Liver (tissue), 3 donors: ENCODE results near the gene PINK1.
A peak's percentile ranks its signal among the peaks of the same experiment; 100 is the strongest.

Experiments
- EGR1 ChIP-seq, 2 donors: IDR thresholded peaks; 2 replicates each; pipeline ENCODE4 v1.6.1; 2016 to 2018; ENCODE audit warnings: antibody characterized with exemption in 2 of 2, low read depth in 2 of 2
- GABPA ChIP-seq, 2 donors: IDR thresholded peaks in 1 of 2; conservative IDR thresholded peaks in 1 of 2; 2 replicates each; pipeline ENCODE4 v1.6.1; 2016; ENCODE audit warnings: antibody characterized with exemption in 2 of 2, mild to moderate bottlenecking in 1 of 2, moderate library complexity in 1 of 2
- HNF4A ChIP-seq, 2 donors: conservative IDR thresholded peaks; 2 replicates each; pipeline ENCODE4 v1.6.1; 2016; ENCODE audit warnings: antibody characterized with exemption in 2 of 2, mild to moderate bottlenecking in 2 of 2
- JUND ChIP-seq, 2 donors: IDR thresholded peaks; 2 replicates each; pipeline ENCODE4 v1.6.1; 2016; ENCODE audit warnings: antibody characterized with exemption in 2 of 2
- RAD21 ChIP-seq, 2 donors: IDR thresholded peaks; 2 replicates each; pipeline ENCODE4 v1.6.1; 2016; ENCODE audit warnings: antibody characterized with exemption in 2 of 2, mild to moderate bottlenecking in 2 of 2
- RXRA ChIP-seq, 2 donors: IDR thresholded peaks; 2 replicates each; pipeline ENCODE4 v1.6.1; 2017 to 2018; ENCODE audit warnings: antibody characterized with exemption in 2 of 2, mild to moderate bottlenecking in 1 of 2
- SP1 ChIP-seq: IDR thresholded peaks from 2 replicates; pipeline ENCODE4 v1.6.1; 2018; ENCODE audit warnings: antibody characterized with exemption, mild to moderate bottlenecking
- TAF1 ChIP-seq: conservative IDR thresholded peaks from 2 replicates; pipeline ENCODE4 v1.6.1; 2016; ENCODE audit warnings: antibody characterized with exemption, mild to moderate bottlenecking
- YY1 ChIP-seq: IDR thresholded peaks from 2 replicates; pipeline ENCODE4 v1.6.1; 2016; ENCODE audit warnings: antibody characterized with exemption, mild to moderate bottlenecking
- TF ChIP-seq, protein P1 (sequence below): fragments of 150-350 bp; IDR thresholded peaks from 2 replicates; pipeline ENCODE4 v1.5.1; 2017; ENCODE audit warnings: improper control_type of control experiment, low read depth, low read length; ENCODE audit not compliant: missing input control
- TF ChIP-seq, protein P2 (sequence below): IDR thresholded peaks from 2 replicates; pipeline ENCODE4 v1.6.1; 2016; ENCODE audit warnings: antibody characterized with exemption
- TF ChIP-seq, protein P3 (sequence below): IDR thresholded peaks from 2 replicates; pipeline ENCODE4 v1.6.1; 2016; ENCODE audit warnings: antibody characterized with exemption
- TF ChIP-seq, protein P4 (sequence below): IDR thresholded peaks from 2 replicates; pipeline ENCODE4 v1.6.1; 2016; ENCODE audit warnings: antibody characterized with exemption, mild to moderate bottlenecking
- TF ChIP-seq, protein P5 (sequence below): IDR thresholded peaks from 2 replicates; pipeline ENCODE4 v1.6.1; 2016; ENCODE audit warnings: antibody characterized with exemption
- donor health status: healthy.
- donor health status: healthy.

DNA sequence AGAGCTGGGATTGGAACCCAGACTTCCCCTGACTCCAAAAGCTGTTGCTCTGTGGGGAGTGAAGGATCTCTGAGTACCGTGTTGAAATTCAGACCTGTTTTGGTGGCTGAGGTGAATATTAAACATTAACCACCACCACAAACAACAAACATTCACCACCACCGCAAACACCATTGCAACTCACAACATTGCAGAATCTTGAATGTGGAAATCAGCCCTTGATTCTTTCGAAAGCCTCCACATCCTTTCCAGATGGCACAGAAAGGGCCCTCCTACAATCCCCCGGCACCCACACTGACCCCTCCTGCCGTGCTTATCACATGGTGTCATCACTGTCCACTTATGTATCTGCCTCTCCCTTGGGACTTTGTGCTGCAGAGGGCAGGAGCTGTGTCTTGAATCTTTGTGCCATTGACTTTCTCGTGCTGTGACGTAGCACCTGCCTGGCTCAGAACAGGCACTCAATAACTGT is 42.9 kb upstream of the PINK1 start:
- TF ChIP-seq, protein P1, sequence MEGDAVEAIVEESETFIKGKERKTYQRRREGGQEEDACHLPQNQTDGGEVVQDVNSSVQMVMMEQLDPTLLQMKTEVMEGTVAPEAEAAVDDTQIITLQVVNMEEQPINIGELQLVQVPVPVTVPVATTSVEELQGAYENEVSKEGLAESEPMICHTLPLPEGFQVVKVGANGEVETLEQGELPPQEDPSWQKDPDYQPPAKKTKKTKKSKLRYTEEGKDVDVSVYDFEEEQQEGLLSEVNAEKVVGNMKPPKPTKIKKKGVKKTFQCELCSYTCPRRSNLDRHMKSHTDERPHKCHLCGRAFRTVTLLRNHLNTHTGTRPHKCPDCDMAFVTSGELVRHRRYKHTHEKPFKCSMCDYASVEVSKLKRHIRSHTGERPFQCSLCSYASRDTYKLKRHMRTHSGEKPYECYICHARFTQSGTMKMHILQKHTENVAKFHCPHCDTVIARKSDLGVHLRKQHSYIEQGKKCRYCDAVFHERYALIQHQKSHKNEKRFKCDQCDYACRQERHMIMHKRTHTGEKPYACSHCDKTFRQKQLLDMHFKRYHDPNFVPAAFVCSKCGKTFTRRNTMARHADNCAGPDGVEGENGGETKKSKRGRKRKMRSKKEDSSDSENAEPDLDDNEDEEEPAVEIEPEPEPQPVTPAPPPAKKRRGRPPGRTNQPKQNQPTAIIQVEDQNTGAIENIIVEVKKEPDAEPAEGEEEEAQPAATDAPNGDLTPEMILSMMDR, result no peak
- TF ChIP-seq TAF1 (peak; percentile 99), YY1 (peak; percentile 95), RAD21 (IDR thresholded peaks at IDR 0.05) (peak; percentile 38 to 52), JUND (IDR thresholded peaks at IDR 0.05) (peak; percentile 92 to 96), SP1 (peak; percentile 94), EGR1 (IDR thresholded peaks at IDR 0.05; ENCODE audit: low read depth in 2 of 2) (peak; percentile 40 to 74), RXRA (IDR thresholded peaks at IDR 0.05) (peak; percentile 93 to 98), GABPA (IDR thresholded peaks at IDR 0.05 in 1 of 2, conservative IDR thresholded peaks at IDR 0.05 in 1 of 2) (peak in 1 of 2 donors; percentile 77), HNF4A (conservative IDR thresholded peaks at IDR 0.05) (peak; percentile 96 to 99)
- TF ChIP-seq, protein P2, sequence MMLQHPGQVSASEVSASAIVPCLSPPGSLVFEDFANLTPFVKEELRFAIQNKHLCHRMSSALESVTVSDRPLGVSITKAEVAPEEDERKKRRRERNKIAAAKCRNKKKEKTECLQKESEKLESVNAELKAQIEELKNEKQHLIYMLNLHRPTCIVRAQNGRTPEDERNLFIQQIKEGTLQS, result peak; percentile 95
- TF ChIP-seq, protein P3, sequence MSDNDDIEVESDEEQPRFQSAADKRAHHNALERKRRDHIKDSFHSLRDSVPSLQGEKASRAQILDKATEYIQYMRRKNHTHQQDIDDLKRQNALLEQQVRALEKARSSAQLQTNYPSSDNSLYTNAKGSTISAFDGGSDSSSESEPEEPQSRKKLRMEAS, result peak; percentile 95
- TF ChIP-seq, protein P4, sequence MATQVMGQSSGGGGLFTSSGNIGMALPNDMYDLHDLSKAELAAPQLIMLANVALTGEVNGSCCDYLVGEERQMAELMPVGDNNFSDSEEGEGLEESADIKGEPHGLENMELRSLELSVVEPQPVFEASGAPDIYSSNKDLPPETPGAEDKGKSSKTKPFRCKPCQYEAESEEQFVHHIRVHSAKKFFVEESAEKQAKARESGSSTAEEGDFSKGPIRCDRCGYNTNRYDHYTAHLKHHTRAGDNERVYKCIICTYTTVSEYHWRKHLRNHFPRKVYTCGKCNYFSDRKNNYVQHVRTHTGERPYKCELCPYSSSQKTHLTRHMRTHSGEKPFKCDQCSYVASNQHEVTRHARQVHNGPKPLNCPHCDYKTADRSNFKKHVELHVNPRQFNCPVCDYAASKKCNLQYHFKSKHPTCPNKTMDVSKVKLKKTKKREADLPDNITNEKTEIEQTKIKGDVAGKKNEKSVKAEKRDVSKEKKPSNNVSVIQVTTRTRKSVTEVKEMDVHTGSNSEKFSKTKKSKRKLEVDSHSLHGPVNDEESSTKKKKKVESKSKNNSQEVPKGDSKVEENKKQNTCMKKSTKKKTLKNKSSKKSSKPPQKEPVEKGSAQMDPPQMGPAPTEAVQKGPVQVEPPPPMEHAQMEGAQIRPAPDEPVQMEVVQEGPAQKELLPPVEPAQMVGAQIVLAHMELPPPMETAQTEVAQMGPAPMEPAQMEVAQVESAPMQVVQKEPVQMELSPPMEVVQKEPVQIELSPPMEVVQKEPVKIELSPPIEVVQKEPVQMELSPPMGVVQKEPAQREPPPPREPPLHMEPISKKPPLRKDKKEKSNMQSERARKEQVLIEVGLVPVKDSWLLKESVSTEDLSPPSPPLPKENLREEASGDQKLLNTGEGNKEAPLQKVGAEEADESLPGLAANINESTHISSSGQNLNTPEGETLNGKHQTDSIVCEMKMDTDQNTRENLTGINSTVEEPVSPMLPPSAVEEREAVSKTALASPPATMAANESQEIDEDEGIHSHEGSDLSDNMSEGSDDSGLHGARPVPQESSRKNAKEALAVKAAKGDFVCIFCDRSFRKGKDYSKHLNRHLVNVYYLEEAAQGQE, result peak; percentile 91
- TF ChIP-seq, protein P5, sequence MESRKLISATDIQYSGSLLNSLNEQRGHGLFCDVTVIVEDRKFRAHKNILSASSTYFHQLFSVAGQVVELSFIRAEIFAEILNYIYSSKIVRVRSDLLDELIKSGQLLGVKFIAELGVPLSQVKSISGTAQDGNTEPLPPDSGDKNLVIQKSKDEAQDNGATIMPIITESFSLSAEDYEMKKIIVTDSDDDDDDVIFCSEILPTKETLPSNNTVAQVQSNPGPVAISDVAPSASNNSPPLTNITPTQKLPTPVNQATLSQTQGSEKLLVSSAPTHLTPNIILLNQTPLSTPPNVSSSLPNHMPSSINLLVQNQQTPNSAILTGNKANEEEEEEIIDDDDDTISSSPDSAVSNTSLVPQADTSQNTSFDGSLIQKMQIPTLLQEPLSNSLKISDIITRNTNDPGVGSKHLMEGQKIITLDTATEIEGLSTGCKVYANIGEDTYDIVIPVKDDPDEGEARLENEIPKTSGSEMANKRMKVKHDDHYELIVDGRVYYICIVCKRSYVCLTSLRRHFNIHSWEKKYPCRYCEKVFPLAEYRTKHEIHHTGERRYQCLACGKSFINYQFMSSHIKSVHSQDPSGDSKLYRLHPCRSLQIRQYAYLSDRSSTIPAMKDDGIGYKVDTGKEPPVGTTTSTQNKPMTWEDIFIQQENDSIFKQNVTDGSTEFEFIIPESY, result peak; percentile 90
